Umbilical cord (tissue), 2 donors: ENCODE data around the gene ANAPC5. TPM values are rescaled to one million over a fixed set of nuclear protein-coding genes. Genes with fewer than 3 reads are reported as not detected.
"Not testable (repeated sequence)": the region's sequence is repeated elsewhere in the genome, so short reads cannot be mapped to it uniquely, and the experiment has no call there.

Source experiments
- DNase-seq: peaks from one replicate; pipeline ENCODE4 v3.0.0-alpha.2; 2015; ENCODE audit warnings: low spot score
- total RNA-seq: library from RNA; depleted of rRNA; stranded (reverse); fragments of >200 nt; gene quantifications from one replicate; pipeline ENCODE4 v1.2.3, GENCODE V29; 2014; ENCODE audit warnings: low replicate concordance; ENCODE audit not compliant: insufficient read depth

Gene ANAPC5
- total RNA-seq, 1 donor from 2014 or later, result 139 TPM

- DNase-seq, result no peak
Observed at GRCh38 chr12:121318121-121318520, 34.1 kb downstream of the ANAPC5 start.

GRCh38 chr12:121314431-121314830, 37.8 kb downstream of the ANAPC5 start:
- no peak for DNase-seq

- not testable (repeated sequence) for DNase-seq
Observed at GRCh38 chr12:121310231-121310630, 42.0 kb downstream of the ANAPC5 start.

GRCh38 chr12:121307397-121307796, 44.8 kb downstream of the ANAPC5 start:
- not testable (repeated sequence) for DNase-seq

- no peak for DNase-seq
Observed at GRCh38 chr12:121304306-121304705, 47.9 kb downstream of the ANAPC5 start.

GRCh38 chr12:121301876-121302275, 50.3 kb downstream of the ANAPC5 start:
- no peak for DNase-seq

GRCh38 chr12:121300083-121300819, 52.0 kb downstream of the ANAPC5 start:
- no peak for DNase-seq

- no peak for DNase-seq
Observed at GRCh38 chr12:121299662-121300061, 52.5 kb downstream of the ANAPC5 start.

GRCh38 chr12:121298411-121298810, 53.8 kb downstream of the ANAPC5 start:
- DNase-seq, result not testable (repeated sequence)

- peak; percentile 26 for DNase-seq
Observed at GRCh38 chr12:121297435-121297991, 54.7 kb downstream of the ANAPC5 start.

- DNase-seq, result peak; percentile 91
Observed at GRCh38 chr12:121296618-121297434, 55.4 kb downstream of the ANAPC5 start, which contains the start of gene CAMKK2. CAMKK2 (minus strand) TSS chr12:121296709; CDS start chr12:121274526, 22,183 bp downstream.

GRCh38 chr12:121295746-121296617, 56.2 kb downstream of the ANAPC5 start:
- peak; percentile 25 for DNase-seq

GRCh38 chr12:121295116-121295745, 57.0 kb downstream of the ANAPC5 start:
- DNase-seq, result no peak

- no peak for DNase-seq
Observed at GRCh38 chr12:121294151-121294889, 57.9 kb downstream of the ANAPC5 start.

- DNase-seq, result no peak
Observed at GRCh38 chr12:121293603-121294002, 58.6 kb downstream of the ANAPC5 start.

- DNase-seq, result no peak
Observed at GRCh38 chr12:121290410-121290809, 61.8 kb downstream of the ANAPC5 start.

GRCh38 chr12:121289962-121290361, 62.2 kb downstream of the ANAPC5 start:
- no peak for DNase-seq

GRCh38 chr12:121288986-121289385, 63.2 kb downstream of the ANAPC5 start:
- no peak for DNase-seq

GRCh38 chr12:121288158-121288845, 63.9 kb downstream of the ANAPC5 start:
- DNase-seq, result no peak
